A673 (cell line): ENCODE data around the gene TWSG1.

Experiments used
- CTCF ChIP-seq: fragments of 300-800, 200-600 bp; sonication (generic); conservative IDR thresholded peaks from 2 replicates; pipeline ENCODE4 v1.5.1; 2017; ENCODE audit warnings: low read depth, mild to moderate bottlenecking, antibody characterized with exemption, low read length, moderate library complexity, mixed read lengths
- EZH2 ChIP-seq: fragments of 200-600 bp; sonication (generic); IDR thresholded peaks from 2 replicates; pipeline ENCODE4 v1.6.1; 2017; ENCODE audit warnings: borderline replicate concordance, low read depth, mild to moderate bottlenecking, mixed read lengths, antibody characterized with exemption, low read length; ENCODE audit not compliant: poor library complexity, severe bottlenecking

DNA sequence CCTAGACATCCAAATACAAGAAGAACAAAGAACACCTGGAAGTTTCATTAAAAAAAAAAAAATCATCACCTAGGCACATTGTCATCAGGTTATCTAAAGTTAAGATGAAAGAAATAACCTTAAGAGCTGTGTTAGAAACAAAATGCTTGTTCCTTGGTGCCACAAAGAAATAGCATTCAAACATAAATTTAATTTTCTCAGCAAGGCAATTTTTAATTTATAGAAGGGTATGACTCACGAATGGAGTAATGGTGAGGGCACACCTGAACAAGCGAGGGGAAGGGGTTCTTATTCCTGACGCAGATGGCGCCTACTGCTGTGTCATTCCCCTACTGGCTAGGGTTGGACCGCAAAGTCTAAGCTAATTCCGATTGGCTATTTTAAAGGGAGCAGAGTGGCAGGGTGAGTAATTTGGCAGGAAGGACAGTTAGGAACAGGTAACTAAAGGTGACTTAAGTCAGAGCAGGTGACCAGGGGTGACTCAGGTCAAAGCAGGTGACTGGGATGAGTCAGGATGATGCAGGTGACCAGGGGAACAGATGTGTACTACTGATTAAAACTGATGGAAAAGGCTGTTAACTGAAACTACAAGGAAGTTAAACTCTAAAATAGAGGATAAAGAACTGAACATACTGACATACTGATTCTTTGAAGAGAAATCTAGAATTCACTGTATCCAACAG, 30.0 kb upstream of the TWSG1 start:
- TF ChIP-seq CTCF = no peak
- no peak for TF ChIP-seq EZH2
